ENCODE measurements around the gene KCTD1. TPM values are rescaled to one million over a fixed set of nuclear protein-coding genes. Genes with fewer than 3 reads are reported as not detected.

The KCTD1 gene
- total RNA-seq, 4 donors from 2014 or later = 4.7 to 6.0 (median 5.2) TPM

DNA sequence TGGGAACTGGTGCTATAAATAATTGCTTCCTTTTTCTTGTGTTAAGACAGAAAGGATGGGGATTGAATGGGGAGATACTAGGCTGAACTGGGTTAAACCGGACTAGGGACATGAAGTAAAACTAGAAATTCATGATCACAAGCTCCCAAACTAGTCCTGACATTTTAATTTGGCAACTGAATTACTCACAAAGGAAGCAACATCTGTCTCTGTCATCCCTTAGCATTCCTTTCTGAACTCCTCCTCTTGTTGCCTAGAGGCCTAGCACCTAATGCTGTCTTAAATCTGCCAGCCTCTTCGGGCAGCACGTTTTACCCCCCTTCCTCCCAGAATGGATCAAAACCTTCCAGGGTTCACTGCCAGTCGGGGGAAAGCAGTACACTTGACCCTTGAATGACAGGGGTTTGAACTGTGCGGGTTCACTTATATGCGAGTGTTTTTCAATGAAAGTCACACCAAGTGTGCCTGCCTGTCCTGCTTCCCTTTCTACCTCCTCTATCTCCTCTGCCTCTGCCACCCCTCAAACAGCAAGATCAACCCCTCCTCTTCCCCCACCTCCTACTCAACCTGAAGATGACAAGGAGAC is 8.2 kb downstream of the KCTD1 start:
- in situ Hi-C loops (cut with MboI; ENCODE audit: low sequenced_read_pairs in 4 of 4) = no loop called here
- H3K36me3 ChIP-seq = no peaks in the 10 kb centered on the region
- no peak overlapping the region for H3K27ac ChIP-seq
- intact Hi-C loops (cut with DNase I; ENCODE audit: low total_unique reads) = no loop called here
- H3K27me3 ChIP-seq = no peaks in the 10 kb centered on the region
- no peak for ATAC-seq
- no peak for DNase-seq
- no peak overlapping the region for H3K4me3 ChIP-seq
- TF ChIP-seq, protein P1, sequence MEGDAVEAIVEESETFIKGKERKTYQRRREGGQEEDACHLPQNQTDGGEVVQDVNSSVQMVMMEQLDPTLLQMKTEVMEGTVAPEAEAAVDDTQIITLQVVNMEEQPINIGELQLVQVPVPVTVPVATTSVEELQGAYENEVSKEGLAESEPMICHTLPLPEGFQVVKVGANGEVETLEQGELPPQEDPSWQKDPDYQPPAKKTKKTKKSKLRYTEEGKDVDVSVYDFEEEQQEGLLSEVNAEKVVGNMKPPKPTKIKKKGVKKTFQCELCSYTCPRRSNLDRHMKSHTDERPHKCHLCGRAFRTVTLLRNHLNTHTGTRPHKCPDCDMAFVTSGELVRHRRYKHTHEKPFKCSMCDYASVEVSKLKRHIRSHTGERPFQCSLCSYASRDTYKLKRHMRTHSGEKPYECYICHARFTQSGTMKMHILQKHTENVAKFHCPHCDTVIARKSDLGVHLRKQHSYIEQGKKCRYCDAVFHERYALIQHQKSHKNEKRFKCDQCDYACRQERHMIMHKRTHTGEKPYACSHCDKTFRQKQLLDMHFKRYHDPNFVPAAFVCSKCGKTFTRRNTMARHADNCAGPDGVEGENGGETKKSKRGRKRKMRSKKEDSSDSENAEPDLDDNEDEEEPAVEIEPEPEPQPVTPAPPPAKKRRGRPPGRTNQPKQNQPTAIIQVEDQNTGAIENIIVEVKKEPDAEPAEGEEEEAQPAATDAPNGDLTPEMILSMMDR (IDR thresholded peaks at IDR 0.05 in 4 of 5, conservative IDR thresholded peaks at IDR 0.05 in 1 of 5) = no peak
- TF ChIP-seq POLR2A (IDR thresholded peaks at IDR 0.05) = no peak
- peaks cover 8 to 17% of the 10 kb centered on the region in 2 donors for H3K4me1 ChIP-seq
- no peaks in the 10 kb centered on the region for H3K9me3 ChIP-seq

DNA sequence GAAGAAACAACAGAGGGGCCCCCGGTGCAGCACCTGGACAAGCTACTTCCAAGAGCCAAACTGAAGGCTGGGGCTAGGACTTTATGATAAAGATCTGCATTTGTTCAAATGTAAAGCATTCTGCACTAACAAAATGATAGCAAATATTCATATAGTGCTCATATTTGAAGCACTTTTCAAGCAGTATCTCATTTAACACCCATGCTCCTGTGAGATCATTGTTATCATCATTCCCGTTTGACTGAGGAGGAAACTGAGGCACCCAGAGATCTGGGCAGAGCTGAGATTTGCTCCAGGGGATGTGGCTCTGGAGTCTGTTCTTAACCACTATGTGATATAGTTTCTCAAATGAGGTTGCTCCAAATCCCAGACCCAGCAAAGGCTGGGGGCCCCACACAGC is 9.8 kb downstream of the KCTD1 start:
- no peak for ATAC-seq
- DNase-seq = no peak

DNA sequence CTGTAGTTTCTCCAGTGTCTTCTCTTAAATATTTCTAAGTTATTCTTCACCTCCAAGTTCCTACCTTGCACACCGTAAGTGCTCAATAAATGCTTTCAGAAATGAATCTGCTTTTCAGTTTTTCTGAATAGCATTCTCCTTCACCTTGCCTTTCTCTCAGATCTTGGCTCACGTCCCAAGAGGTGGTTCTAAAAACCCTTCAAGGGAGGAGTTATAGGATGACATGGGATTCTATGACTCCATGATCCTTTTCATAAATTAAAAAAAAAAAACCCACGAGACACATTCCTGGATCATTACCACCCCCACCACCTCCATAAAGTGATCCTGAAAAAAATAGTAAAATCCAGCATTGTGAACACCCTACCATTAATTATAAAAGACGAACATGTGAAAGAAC is 11.7 kb downstream of the KCTD1 start:
- intact Hi-C loops (cut with DNase I; ENCODE audit: low total_unique reads) = no loop called here
- H3K9me3 ChIP-seq = no peaks in the 10 kb centered on the region
- ATAC-seq = no peak
- no peak for DNase-seq
- peaks cover 0 to 4% of the 10 kb centered on the region in 2 donors for H3K4me1 ChIP-seq
- H3K4me3 ChIP-seq = no peak overlapping the region
- no peaks in the 10 kb centered on the region for H3K27me3 ChIP-seq
- no peak overlapping the region for H3K27ac ChIP-seq
- H3K36me3 ChIP-seq = no peaks in the 10 kb centered on the region
- in situ Hi-C loops (cut with MboI; ENCODE audit: low sequenced_read_pairs in 4 of 4) = no loop called here
- no peak for TF ChIP-seq POLR2A (IDR thresholded peaks at IDR 0.05)
- TF ChIP-seq, protein P1 (IDR thresholded peaks at IDR 0.05 in 4 of 5, conservative IDR thresholded peaks at IDR 0.05 in 1 of 5) = no peak

More for the DNA sequence above, 9.8 kb downstream of the KCTD1 start:
- Histone ChIP-seq H3K9me3 (no peaks in the 10 kb centered on the region), H3K4me3 (no peak overlapping the region), H3K27ac (no peak overlapping the region), H3K27me3 (no peaks in the 10 kb centered on the region), H3K4me1 (peaks cover 0 to 2% of the 10 kb centered on the region in 2 donors), H3K36me3 (no peaks in the 10 kb centered on the region)
- TF ChIP-seq POLR2A (IDR thresholded peaks at IDR 0.05) = no peak
- TF ChIP-seq, protein P1 (IDR thresholded peaks at IDR 0.05 in 4 of 5, conservative IDR thresholded peaks at IDR 0.05 in 1 of 5) = no peak
- intact Hi-C loops (cut with DNase I; ENCODE audit: low total_unique reads) (no loop called here), in situ Hi-C loops (cut with MboI; ENCODE audit: low sequenced_read_pairs in 4 of 4) (no loop called here)

DNA sequence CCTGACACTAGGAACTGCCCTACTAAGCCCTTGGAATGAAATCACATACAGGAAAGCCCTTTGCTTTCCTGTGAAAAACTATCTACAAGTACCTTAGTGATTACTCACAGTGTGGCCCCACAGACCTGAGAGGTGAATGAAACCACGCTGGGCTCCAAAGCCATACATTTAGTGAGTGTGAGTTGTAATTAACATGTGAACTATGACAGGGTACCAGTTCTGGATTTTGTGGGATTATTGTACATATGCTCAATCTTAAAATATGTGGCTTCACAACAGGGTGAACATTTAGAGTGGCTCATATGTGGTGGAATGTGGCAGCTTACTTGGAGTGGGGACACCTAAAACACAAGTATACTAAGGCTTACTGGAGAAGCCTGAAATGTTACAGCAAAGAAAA is 12.3 kb downstream of the KCTD1 start:
- intact Hi-C loops (cut with DNase I; ENCODE audit: low total_unique reads) = no loop called here
- no peak for DNase-seq
- Histone ChIP-seq H3K27me3 (no peaks in the 10 kb centered on the region), H3K4me3 (no peak overlapping the region), H3K27ac (no peak overlapping the region), H3K36me3 (no peaks in the 10 kb centered on the region), H3K9me3 (no peaks in the 10 kb centered on the region), H3K4me1 (peaks cover 0 to 4% of the 10 kb centered on the region in 2 donors)
- ATAC-seq = no peak
- in situ Hi-C loops (cut with MboI; ENCODE audit: low sequenced_read_pairs in 4 of 4) = no loop called here
- TF ChIP-seq POLR2A (IDR thresholded peaks at IDR 0.05) = no peak
- TF ChIP-seq, protein P1 (IDR thresholded peaks at IDR 0.05 in 4 of 5, conservative IDR thresholded peaks at IDR 0.05 in 1 of 5) = no peak

DNA sequence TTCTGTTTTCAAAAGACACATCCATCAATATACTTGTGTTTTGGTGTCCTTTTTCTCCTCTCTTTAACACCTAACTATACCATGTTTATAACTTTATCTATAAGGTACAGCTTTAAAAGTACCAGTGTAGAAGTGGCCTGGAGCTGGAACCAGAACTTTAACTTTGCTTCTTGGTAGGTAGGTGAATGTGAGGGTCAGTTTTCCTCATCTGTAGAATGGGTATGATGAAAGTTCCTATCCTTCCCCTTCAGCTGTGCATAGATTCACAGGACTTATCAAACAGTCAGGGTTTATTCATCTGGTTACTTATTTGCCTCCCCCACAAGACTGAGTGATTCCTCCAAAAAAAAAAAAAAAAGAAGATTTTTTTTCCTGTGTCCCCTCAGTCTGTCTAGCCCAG is 12.7 kb downstream of the KCTD1 start:
- intact Hi-C loops (cut with DNase I; ENCODE audit: low total_unique reads) (no loop called here), in situ Hi-C loops (cut with MboI; ENCODE audit: low sequenced_read_pairs in 4 of 4) (no loop called here)
- Histone ChIP-seq H3K27me3 (no peaks in the 10 kb centered on the region), H3K9me3 (no peaks in the 10 kb centered on the region), H3K4me3 (no peak overlapping the region), H3K27ac (no peak overlapping the region), H3K4me1 (peaks cover 0 to 4% of the 10 kb centered on the region in 2 donors), H3K36me3 (no peaks in the 10 kb centered on the region)
- ATAC-seq (no peak), DNase-seq (no peak)
- TF ChIP-seq, protein P1 (IDR thresholded peaks at IDR 0.05 in 4 of 5, conservative IDR thresholded peaks at IDR 0.05 in 1 of 5) = no peak
- no peak for TF ChIP-seq POLR2A (IDR thresholded peaks at IDR 0.05)
